DMS 273 (cell line): ENCODE data around the gene ATP7B.

Experiments
- DNase-seq: peaks from one replicate; lab custom pipeline; 2025; ENCODE audit not compliant: unreplicated experiment; lab: John Stamatoyannopoulos, UW

ATP7B gene

DNA sequence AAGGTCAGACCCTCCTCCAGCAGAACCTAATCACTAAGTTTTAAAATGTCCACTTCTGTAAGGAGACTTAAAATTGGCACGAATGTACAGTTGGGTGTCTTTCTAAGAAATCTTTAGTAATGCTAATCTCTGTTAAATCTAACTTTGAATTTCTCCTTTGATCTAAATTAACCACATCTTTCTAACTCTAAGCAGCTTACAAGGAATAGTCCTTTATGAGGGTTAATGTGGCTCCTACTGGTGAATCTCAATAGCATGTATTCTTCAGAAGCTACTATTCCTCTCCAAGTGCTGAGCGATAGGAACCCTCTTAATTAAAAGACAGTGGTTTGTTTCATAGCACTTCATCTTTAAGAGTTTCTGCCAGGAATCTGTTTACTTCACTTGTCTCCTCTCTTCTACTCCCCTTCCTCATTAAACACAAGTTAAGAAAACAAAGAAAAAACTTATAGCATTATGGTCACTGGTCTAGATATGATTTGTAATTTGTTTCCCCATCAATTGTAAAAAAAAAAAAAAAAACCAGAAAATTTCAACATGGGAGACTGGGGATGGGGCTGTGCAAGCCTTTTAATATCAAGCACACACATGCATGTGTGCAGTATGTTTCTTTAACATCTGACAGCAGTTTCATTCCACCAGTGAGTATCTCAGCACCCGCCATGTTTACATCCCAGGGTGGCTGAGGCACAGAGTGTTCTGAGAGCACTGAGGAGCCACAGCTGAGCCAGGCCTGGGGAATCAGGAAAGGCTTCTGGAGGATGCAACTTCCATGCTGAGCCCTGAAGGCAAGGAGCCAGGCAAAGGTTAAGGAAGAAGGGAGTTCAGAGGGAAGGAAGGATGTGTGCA lies 57.7 kb downstream of the ATP7B start:
- DNase-seq, result no peak

DNA sequence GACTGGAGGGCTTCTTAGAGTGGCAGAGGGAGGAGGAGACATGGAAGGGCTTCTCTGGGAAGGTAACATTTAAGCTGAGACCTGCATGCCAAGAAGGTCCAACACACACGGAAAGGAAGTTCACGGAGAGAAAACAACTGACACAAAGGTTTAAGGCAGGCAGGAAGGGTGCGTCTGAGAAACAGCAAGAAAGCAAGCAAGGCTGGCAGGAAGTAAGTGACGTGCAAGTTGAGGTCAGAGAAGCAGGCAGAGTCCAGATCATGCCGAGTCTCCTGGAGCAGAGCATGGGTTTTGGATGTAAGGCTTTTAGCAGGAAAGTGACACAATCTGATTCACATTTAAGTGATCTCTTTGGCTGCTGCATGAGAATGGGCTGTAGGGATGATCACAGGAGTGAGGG lies 60.5 kb downstream of the ATP7B start:
- DNase-seq, result no peak

DNA sequence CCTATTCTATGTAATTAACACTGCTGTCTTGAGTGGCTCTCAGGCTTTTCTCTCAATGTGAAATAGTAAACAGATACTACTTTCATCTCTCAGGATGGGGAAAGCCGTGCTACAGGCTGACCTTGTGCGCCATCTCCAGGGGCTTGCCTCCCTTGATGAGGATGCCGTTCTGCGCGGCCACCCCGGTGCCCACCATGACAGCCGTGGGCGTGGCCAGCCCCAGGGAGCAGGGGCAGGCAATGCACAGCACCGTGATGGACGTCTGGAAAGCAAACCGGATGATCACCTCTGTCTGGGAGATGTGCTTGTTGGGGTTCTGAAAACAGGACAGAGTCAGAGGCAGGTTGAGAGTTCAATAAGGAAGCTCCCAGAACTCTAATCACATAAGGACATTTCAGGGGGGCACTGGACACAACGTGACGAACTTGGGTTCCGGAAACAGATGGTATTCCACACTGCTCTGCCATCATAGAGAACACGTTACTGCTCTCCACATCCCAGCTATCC lies 65.0 kb downstream of the ATP7B start:
- DNase-seq, result no peak

- DNase-seq, result no peak
Observed at GRCh38 chr13:51945149-51945548, 66.1 kb downstream of the ATP7B start.

DNA sequence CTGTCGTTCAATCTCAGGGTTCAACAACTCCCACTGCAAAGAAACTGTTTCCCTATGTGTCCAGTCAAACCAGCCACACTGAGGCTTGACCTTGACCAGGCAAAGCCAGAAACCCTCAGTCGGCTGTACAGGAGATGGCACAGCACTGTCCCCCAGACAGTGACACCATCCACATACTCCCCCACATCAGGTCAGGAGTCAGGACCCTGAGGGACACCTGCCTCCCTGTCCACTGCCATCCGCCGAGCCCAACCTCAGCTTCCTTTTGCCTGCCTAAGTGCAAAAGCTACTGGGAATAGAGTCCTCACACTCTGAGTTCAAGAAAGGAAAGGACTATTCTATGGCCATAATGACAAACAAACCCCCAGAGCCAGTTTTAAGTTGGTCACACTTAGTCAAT lies 66.8 kb downstream of the ATP7B start:
- no peak for DNase-seq

DNA sequence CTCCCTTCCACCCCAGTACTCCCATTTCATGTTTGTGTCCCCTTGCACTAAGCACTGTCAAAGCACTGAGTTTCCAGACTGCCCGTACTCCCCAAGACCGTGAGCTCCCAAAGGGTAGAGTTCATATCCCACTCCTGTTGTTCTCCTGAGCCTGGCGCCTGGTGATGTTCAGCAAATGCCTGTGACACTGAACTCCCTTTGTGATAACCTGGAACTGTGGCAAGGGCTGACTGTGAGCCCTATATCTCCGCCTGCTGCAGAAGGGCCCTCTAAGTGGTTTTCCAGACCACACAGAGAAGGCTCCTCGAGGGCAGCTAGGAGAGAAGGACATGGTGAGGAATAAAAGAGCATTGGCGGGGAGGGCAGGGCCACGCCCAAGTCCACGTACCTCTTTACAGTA lies 67.5 kb downstream of the ATP7B start:
- DNase-seq, result no peak

DNA sequence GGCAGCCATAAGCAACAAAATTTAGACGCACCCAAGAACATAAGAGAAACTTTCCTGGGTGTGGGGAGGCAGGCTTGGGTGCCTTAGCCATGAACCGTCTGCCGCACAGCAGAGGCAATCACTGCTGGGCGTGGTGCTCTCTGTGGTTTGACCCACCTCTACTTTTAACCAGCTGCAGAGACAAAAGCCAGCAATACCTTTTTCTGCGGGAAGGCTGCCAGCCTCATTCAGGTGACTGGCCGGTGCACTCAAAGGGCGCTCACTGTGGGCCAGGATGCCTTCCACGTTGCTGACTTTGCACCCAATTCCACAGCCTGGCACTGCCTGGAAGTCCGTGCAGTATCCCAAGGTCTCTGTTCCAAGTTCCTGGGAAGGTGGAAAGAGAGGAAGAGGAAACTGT lies 69.1 kb downstream of the ATP7B start:
- no peak for DNase-seq

DNA sequence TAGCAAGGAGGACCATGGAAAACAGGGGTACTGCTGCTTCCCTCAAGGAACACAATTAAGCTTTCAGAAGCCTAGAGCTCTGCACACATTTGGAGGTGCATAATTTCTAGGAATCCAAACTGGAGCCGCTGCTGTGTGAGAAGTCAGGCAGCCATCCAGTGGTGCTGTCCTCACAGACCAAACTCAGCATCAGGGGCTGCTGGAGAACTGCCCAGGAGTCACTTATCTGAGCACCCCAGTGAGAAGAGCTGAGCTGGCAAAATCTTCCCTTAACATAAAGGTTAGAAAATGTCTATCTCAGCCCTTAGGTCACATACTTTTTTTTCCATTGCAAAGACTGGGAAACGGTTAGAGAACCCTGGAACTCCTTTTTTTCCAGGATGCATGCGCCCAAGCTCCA lies 72.8 kb downstream of the ATP7B start:
- DNase-seq, result no peak

GRCh38 chr13:51937320-51938290 lies 73.6 kb downstream of the ATP7B start:
- no peak for DNase-seq

GRCh38 chr13:51935326-51936171 lies 75.7 kb downstream of the ATP7B start:
- DNase-seq, result peak; percentile 50

- DNase-seq, result no peak
Observed at GRCh38 chr13:51934461-51935087, 76.7 kb downstream of the ATP7B start.

GRCh38 chr13:51933466-51934058 lies 77.7 kb downstream of the ATP7B start:
- no peak for DNase-seq

DNA sequence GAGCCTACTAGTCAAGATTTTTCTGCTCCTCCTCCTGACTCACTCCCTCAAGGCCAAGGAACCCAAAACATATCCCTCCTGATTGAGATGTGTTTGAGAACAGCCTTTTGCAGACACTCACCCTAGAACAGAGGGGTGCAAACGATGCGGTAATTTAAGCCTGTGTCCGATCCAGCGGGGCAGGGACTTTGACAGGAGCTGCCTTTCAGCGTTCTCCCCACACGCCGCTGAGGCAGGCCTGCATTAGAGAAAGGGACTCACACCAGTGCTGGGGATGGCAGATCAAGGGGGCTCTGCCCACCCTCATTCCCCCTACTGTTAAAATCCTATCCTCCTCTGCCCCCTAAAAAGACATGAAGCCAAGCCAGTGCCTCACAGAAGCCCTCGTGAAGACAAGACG lies 79.0 kb downstream of the ATP7B start:
- DNase-seq, result no peak

- DNase-seq, result no peak
Observed at GRCh38 chr13:51931606-51932005, 79.6 kb downstream of the ATP7B start.

- no peak for DNase-seq
Observed at GRCh38 chr13:51929699-51930098, 81.6 kb downstream of the ATP7B start.

- no peak for DNase-seq
Observed at GRCh38 chr13:51928231-51928630, 83.0 kb downstream of the ATP7B start.

DNA sequence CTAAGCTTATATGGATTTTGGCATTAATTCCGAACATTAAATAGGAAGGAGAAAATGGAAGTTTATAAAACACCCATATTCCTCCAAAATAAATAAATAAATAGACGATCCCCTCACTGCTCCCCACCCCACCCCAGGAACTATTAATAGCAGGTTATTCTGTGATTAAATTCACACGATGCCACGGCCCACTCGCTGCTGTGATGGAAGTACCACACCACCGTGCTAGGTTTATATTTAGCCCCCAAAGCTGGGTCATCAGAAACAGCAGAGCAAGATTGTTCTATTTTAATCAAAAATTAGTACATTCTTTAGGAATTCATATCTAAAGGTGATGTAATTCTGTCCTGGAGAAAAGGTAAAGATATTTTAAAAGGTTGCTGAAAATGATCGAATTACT lies 84.1 kb downstream of the ATP7B start:
- DNase-seq, result no peak

DNA sequence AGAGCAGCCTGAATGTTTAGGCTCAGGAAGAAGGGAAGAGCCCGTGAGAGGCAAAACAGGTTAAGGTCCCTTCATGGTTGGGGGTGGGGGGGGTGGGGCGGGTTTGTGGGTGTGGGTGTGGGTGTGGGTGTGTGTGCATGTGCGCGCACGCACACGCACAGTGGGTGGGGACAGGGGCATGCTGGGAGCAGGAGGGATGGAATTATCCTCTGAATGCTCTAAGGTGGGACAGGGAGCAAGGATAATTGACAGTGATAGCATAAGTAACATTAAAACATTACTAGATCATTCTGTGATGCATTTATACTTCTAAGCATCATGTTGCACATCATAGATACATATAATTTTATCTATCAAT lies 84.7 kb downstream of the ATP7B start:
- DNase-seq, result no peak

DNA sequence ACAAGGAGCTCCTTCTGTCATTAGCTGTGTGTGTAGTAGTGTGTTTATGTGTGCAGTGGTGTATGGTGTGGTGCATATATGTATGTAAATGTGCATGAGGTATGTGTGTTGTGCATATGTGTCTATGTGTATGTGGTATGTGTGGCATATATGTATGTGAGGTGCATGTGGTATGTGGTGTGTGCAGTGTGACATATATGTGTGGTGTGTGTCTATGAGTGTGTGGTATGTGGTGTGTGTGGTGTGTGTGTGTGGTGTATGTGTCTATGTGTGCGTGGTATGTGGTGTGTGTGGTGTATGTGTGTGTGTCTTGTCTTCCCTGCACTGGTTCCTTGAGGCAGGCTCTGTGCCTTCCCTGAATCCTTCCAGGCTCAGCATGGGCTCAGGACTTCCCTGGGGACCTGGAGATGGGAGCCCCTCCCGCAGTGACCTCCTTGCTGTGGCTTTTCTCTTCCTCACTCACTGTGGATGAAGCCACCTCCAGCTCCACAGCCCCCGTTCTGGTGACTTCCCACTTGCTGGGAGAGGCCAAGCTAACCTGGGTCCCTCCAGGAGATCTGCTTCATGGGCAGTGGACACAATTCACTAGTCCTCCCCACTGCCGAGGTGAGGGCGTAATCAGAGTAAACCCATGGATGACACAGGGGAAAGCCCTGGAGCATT lies 85.3 kb downstream of the ATP7B start:
- DNase-seq, result no peak
